Nucleus accumbens (tissue), 56 donors: ENCODE measurements around the gene C8G.

Source experiments
- DNase-seq, 56 donors: peaks; one replicate each; lab custom pipeline; 2025; lab: John Stamatoyannopoulos, UW

Gene C8G

GRCh38 chr9:136979769-136980587, 34.9 kb downstream of the C8G start:
- peak in 6 of 56 donors; percentile 28 to 62 (median 50) for DNase-seq

- DNase-seq, result peak in 9 of 56 donors; percentile 30 to 64 (median 52)
Observed at GRCh38 chr9:136980669-136981478, 35.8 kb downstream of the C8G start.

GRCh38 chr9:136981588-136982231, 36.7 kb downstream of the C8G start:
- peak in 43 of 56 donors; percentile 29 to 86 (median 65) for DNase-seq

GRCh38 chr9:136982232-136983051, 37.4 kb downstream of the C8G start, which contains the start of gene LCNL1:
Gene LCNL1, plus strand, starts transcription at chr9:136982993. Its CDS starts 594 bp downstream, at chr9:136983587.
- DNase-seq, result peak in 45 of 56 donors; percentile 33 to 89 (median 73)

GRCh38 chr9:136983167-136983566, 38.1 kb downstream of the C8G start:
- peak in 12 of 56 donors; percentile 45 to 77 (median 64) for DNase-seq

- DNase-seq, result peak in 5 of 56 donors; percentile 44 to 74 (median 59)
Observed at GRCh38 chr9:136983656-136984314, 38.7 kb downstream of the C8G start.

GRCh38 chr9:136984464-136985026, 39.5 kb downstream of the C8G start:
- DNase-seq, result peak in 2 of 56 donors; percentile 21 to 66

GRCh38 chr9:136985027-136985602, 40.1 kb downstream of the C8G start:
- peak in 3 of 56 donors; percentile 19 to 60 (median 39) for DNase-seq

GRCh38 chr9:136985853-136986252, 40.8 kb downstream of the C8G start:
- DNase-seq, result no peak

GRCh38 chr9:136988872-136989271, 43.8 kb downstream of the C8G start:
- DNase-seq, result no peak

GRCh38 chr9:136990242-136990911, 45.3 kb downstream of the C8G start:
- DNase-seq, result no peak

GRCh38 chr9:136991993-136992818, 47.2 kb downstream of the C8G start, which contains the start of gene PAXX:
Gene PAXX, plus strand, starts transcription at chr9:136992422. Its CDS starts 22 bp downstream, at chr9:136992444.
- DNase-seq, result peak in 54 of 56 donors; percentile 31 to 95 (median 84)

- DNase-seq, result no peak
Observed at GRCh38 chr9:136992819-136993369, 47.9 kb downstream of the C8G start.

- no peak for DNase-seq
Observed at GRCh38 chr9:136994180-136994887, 49.3 kb downstream of the C8G start.

GRCh38 chr9:136994888-136995230, 49.8 kb downstream of the C8G start:
- DNase-seq, result no peak

- DNase-seq, result no peak
Observed at GRCh38 chr9:136995362-136995761, 50.3 kb downstream of the C8G start.
